HepG2 (cell line): ENCODE data around the gene CSNK1G1. TPM values are rescaled to one million over a fixed set of nuclear protein-coding genes. Genes with fewer than 3 reads are reported as not detected.
A peak's percentile ranks its signal among the peaks of the same experiment; 100 is the strongest.

ENCODE experiments used
- BRD4 ChIP-seq: sonication (generic); formaldehyde crosslinking; IDR thresholded peaks from 2 replicates; pipeline ENCODE4 v1.4.0; 2020; ENCODE audit warnings: missing genetic modification reagents
- ETS1 ChIP-seq: sonication (generic); formaldehyde crosslinking; IDR thresholded peaks from 2 replicates; pipeline ENCODE4 v1.4.0; 2020; ENCODE audit warnings: missing genetic modification reagents
- HMGXB4 ChIP-seq, 2 experiments: sonication (generic) in 1 of 2; formaldehyde crosslinking in 1 of 2; IDR thresholded peaks; 2 replicates each; pipeline versions ENCODE4 v1.4.0 to v1.6.1; 2018 to 2020; ENCODE audit warnings: missing genetic modification reagents in 2 of 2, borderline replicate concordance in 1 of 2, low read depth in 1 of 2, mild to moderate bottlenecking in 1 of 2, missing biosample characterization in 1 of 2
- HNF4G ChIP-seq, 2 experiments: sonication (generic) in 1 of 2; formaldehyde crosslinking in 1 of 2; IDR thresholded peaks; 2 replicates each; pipeline versions ENCODE4 v1.4.0 to v1.6.1; 2011 to 2020; ENCODE audit warnings: borderline replicate concordance in 2 of 2, low read depth in 2 of 2, mild to moderate bottlenecking in 2 of 2, low read length in 1 of 2, missing genetic modification reagents in 1 of 2, moderate library complexity in 1 of 2
- KDM5A ChIP-seq: fragments of 200-600 bp; sonication (generic); IDR thresholded peaks from 2 replicates; pipeline ENCODE4 v1.7.0; 2018; ENCODE audit warnings: antibody characterized with exemption, mild to moderate bottlenecking, low read length, borderline replicate concordance
- MEF2D ChIP-seq: sonication (generic); formaldehyde crosslinking; IDR thresholded peaks from 2 replicates; pipeline ENCODE4 v1.5.1; 2020; ENCODE audit warnings: mild to moderate bottlenecking, missing genetic modification reagents
- MXD3 ChIP-seq: IDR thresholded peaks from 2 replicates; pipeline ENCODE4 v1.6.1; 2016; ENCODE audit warnings: mild to moderate bottlenecking, missing biosample characterization, missing genetic modification reagents
- MYPOP ChIP-seq: sonication (generic); formaldehyde crosslinking; IDR thresholded peaks from 2 replicates; pipeline ENCODE4 v1.8.1; 2023; ENCODE audit warnings: mild to moderate bottlenecking, moderate library complexity, missing genetic modification reagents
- PRDM15 ChIP-seq: sonication (generic); formaldehyde crosslinking; IDR thresholded peaks from 2 replicates; pipeline ENCODE4 v1.4.0; 2020; ENCODE audit warnings: missing genetic modification reagents
- ZBTB26 ChIP-seq: IDR thresholded peaks from 2 replicates; pipeline ENCODE4 v1.6.1; 2016; ENCODE audit warnings: missing compliant biosample characterization, missing genetic modification reagents, borderline replicate concordance
- ZBTB7A ChIP-seq: sonication (generic); formaldehyde crosslinking; IDR thresholded peaks from 2 replicates; pipeline ENCODE4 v1.8.0; 2022; ENCODE audit warnings: mild to moderate bottlenecking, missing genetic modification reagents
- ZNF292 ChIP-seq: sonication (generic); formaldehyde crosslinking; IDR thresholded peaks from 2 replicates; pipeline ENCODE4 v1.8.1; 2022; ENCODE audit warnings: mild to moderate bottlenecking, low read depth, missing genetic modification reagents, borderline replicate concordance
- ZNF629 ChIP-seq: sonication (generic); formaldehyde crosslinking; conservative IDR thresholded peaks from 2 replicates; pipeline ENCODE4 v1.5.0; 2020; ENCODE audit warnings: missing genetic modification reagents
- ZNF710 ChIP-seq: sonication (generic); formaldehyde crosslinking; IDR thresholded peaks from 2 replicates; pipeline ENCODE4 v1.5.0; 2020; ENCODE audit warnings: mild to moderate bottlenecking, missing genetic modification reagents, borderline replicate concordance
- ZNF879 ChIP-seq: sonication (generic); formaldehyde crosslinking; IDR thresholded peaks from 2 replicates; pipeline ENCODE4 v1.8.1; 2023; ENCODE audit warnings: missing genetic modification reagents
- polyA plus RNA-seq, 8 experiments: library from polyadenylated mRNA; depleted of rRNA in 3 of 8; stranded (reverse) in 7 of 8; unstranded in 1 of 8; fragments of >200 nt; fragmentation: Illumina TruSeq in 4 of 8; extraction: Trizol in 4 of 8; gene quantifications; 2 replicates each; pipeline versions ENCODE4 v1.2.1 to v1.2.3, GENCODE V29; 2011 to 2016; ENCODE audit warnings: low read depth in 4 of 8, missing spikeins in 1 of 8, mixed read lengths in 1 of 8; ENCODE audit not compliant: insufficient read depth in 1 of 8
- total RNA-seq, 5 experiments: library from RNA; depleted of rRNA; stranded (reverse); fragments of >200 nt; fragmentation: Illumina TruSeq; extraction: Trizol; gene quantifications; 2 replicates each; pipeline ENCODE4 v1.2.3, GENCODE V29; 2016; ENCODE audit warnings: low read depth in 1 of 5

The CSNK1G1 gene
- total and polyA plus RNA-seq, 2 of the 13 experiments (the other 11 are each of a cell fraction or from before 2014, with no cell fraction given), result 8.5 to 12.6 TPM

- peak; percentile 63 for TF ChIP-seq MXD3 (CRISPR knock-in tag)
- TF ChIP-seq ZNF710 (CRISPR knock-in tag), result peak; percentile 90
- no peak; the same call in 1 of the 2 replicates for TF ChIP-seq ZNF629 (CRISPR knock-in tag)
- peak; percentile 99 for TF ChIP-seq KDM5A
- peak; percentile 93 to 97 for TF ChIP-seq HMGXB4 (CRISPR knock-in tag; IDR thresholded peaks at IDR 0.05; ENCODE audit: borderline replicate concordance in 1 of 2, low read depth in 1 of 2)
- TF ChIP-seq ZNF292 (CRISPR knock-in tag), result peak; percentile 70; the same call in 1 of the 2 replicates
- TF ChIP-seq MEF2D (CRISPR knock-in tag), result peak; percentile 93
- peak; percentile 77 for TF ChIP-seq PRDM15 (CRISPR knock-in tag)
- peak; percentile 76; the same call in 1 of the 2 replicates for TF ChIP-seq ETS1 (CRISPR knock-in tag)
- peak; percentile 82; the same call in 1 of the 2 replicates for TF ChIP-seq ZBTB26 (CRISPR knock-in tag)
- peak; percentile 39; the same call in 1 of the 2 replicates for TF ChIP-seq HNF4G (IDR thresholded peaks at IDR 0.05; ENCODE audit: borderline replicate concordance, low read depth, low read length)
- peak; percentile 60; the same call in 1 of the 2 replicates for TF ChIP-seq HNF4G (CRISPR knock-in tag; IDR thresholded peaks at IDR 0.05; ENCODE audit: borderline replicate concordance, low read depth)
- TF ChIP-seq ZNF879, result no peak
- peak; percentile 58; the same call in 1 of the 2 replicates for TF ChIP-seq ZBTB7A (CRISPR knock-in tag)
- TF ChIP-seq BRD4 (CRISPR knock-in tag), result peak; percentile 97
- TF ChIP-seq MYPOP (CRISPR knock-in tag), result peak; percentile 94
These were observed 31.7 kb upstream of the CSNK1G1 start, which contains the start of gene TRIP4 (continued) for GRCh38 chr15:64387562-64388168.
